WI38 (cell line): ENCODE data around the gene DCAF11.
"Not testable (repeated sequence)": the region's sequence is repeated elsewhere in the genome, so short reads cannot be mapped to it uniquely, and the experiment has no call there.

Experiments
- H3K4me3 ChIP-seq: 2 replicates; pipeline ENCODE4 v1.5.1; 2011; ENCODE audit warnings: low read depth, mild to moderate bottlenecking, control low read depth, low read length
- TF ChIP-seq, protein P1 (sequence below): IDR thresholded peaks from 2 replicates; pipeline ENCODE4 v1.5.1; 2012; ENCODE audit warnings: low read depth, mild to moderate bottlenecking, control low read depth, low read length

DCAF11 gene

DNA sequence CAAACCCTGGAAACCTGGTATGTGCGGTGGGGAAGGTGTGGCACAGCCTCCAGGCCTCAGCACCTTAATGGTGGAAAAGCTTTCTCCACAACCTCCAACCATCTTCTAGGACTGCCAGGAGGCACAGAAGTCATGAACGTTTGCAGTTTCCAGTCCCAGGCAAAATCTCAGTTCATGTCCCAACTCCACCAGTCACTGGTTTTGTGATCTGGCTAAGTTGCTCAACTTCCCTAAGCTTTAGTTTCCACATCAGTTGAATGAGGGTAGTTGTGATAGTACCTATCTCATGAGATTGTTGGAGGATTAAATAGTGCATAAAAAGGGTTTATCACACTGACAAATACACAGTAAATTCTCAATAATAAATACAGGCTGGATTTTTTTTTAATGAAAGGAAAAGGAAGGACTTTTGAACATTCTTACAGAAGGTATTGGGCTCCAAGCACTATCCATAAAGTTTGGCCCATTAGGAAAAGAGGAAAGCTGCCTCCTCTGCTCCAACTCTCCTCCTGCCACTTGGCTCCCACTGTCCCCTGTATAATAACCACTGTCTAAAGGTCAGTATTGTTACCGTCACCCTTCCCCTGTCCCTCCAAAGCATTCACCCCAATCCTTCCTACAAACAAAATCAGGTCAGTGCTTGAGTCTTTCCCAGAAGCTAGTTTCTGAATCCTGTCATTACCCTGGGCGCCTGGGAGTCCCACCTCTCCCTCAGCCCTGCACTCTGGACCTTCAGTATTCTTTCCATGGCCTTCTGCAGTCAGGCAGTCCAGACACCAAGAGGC lies 14.2 kb upstream of the DCAF11 start:
- TF ChIP-seq, protein P1, sequence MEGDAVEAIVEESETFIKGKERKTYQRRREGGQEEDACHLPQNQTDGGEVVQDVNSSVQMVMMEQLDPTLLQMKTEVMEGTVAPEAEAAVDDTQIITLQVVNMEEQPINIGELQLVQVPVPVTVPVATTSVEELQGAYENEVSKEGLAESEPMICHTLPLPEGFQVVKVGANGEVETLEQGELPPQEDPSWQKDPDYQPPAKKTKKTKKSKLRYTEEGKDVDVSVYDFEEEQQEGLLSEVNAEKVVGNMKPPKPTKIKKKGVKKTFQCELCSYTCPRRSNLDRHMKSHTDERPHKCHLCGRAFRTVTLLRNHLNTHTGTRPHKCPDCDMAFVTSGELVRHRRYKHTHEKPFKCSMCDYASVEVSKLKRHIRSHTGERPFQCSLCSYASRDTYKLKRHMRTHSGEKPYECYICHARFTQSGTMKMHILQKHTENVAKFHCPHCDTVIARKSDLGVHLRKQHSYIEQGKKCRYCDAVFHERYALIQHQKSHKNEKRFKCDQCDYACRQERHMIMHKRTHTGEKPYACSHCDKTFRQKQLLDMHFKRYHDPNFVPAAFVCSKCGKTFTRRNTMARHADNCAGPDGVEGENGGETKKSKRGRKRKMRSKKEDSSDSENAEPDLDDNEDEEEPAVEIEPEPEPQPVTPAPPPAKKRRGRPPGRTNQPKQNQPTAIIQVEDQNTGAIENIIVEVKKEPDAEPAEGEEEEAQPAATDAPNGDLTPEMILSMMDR, result no peak
- no peak overlapping the region for H3K4me3 ChIP-seq

DNA sequence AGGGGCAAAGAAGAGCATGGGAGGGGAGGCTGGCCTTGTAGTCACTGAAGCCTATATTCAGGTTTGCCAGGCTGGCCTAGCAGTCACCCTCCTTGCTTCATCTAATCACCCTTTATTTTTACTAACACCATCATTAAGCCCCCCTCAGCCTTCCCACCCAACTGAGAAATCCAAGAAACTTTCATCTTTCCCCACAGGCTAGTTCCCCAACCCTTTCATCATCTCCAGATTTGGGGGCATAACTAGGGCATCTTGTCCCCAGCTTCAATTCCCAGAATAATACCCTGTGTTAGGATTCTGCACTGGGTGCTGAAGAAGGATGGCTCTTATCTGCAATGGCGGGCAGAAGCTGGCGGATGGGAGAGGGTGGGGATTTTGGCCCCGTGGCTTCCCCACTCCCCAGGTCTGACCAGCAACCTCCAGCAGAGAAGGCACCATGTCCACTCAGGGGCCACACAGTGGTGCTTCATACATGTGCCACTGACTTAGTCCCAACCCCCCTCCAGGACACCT lies 13.5 kb upstream of the DCAF11 start:
- TF ChIP-seq, protein P1, result no peak
- H3K4me3 ChIP-seq, result no peak overlapping the region

DNA sequence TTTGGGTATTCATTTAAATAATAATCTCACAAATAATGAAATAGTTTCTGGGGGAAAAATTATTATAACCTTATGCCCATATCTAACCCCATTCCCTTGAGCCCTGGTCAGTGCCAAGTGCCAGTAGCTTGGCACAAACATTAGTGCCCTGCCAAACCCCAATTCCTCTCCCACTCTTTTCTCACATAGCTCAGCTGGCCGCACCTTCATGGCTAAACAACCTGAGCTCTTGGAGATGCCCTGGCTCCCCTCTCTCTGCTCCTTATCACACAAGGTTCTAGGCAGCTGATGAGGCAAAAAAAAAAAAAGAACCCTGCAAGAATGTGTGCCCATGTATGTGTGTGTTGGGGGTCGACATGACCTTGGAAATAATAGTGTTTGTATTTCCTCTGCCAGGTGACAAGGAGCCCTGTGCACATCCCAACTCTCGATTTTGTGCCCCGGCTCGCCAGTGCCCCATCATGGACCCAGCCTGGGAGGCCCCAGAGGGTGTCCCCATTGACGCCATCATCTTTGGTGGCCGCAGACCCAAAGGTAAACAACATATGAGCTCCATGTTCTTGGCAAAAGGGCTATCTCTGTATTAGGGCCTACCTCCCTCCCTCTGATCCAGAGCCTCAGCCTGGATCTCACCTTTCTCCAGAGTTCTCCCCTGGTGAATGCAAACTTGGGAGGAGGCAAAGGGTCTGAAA lies 12.1 kb upstream of the DCAF11 start:
- no peak overlapping the region for H3K4me3 ChIP-seq
- TF ChIP-seq, protein P1, result no peak

DNA sequence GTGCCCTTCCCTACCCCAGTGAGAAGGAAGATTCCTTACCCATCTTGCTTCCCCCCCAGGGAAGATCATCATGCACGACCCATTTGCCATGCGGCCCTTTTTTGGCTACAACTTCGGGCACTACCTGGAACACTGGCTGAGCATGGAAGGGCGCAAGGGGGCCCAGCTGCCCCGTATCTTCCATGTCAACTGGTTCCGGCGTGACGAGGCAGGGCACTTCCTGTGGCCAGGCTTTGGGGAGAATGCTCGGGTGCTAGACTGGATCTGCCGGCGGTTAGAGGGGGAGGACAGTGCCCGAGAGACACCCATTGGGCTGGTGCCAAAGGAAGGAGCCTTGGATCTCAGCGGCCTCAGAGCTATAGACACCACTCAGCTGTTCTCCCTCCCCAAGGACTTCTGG lies 11.1 kb upstream of the DCAF11 start:
- no peak overlapping the region for H3K4me3 ChIP-seq
- TF ChIP-seq, protein P1, result no peak

DNA sequence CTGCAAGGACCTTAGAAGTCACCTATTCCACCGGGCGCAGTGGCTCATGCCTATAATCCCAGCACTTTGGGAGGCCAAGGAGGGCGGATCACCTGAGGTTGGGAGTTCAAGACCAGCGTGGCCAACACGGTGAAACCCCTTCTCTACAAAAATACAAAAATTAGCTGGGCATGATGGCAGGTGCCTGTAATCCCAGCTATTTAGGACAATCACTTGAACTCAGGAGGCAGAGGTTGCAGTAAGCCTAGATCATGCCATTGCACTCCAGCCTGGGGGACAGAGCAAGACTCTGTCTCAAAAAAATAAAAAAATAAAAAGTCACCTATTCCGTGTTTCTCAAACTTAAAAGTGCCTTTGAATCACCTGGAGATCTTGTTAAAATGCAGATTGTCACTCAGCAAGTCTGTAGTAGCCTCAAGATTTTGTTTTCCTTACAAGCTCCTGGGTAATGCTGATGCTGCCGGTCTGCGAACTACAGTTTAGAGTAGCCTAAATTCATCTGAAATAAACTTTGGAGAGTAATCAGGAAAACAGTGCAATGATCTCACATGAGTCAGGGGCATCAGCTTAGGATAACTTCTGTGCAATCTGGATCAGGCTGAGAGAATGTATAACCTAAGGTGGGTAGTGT lies 8.9 kb upstream of the DCAF11 start:
- H3K4me3 ChIP-seq, result not testable (repeated sequence)

DNA sequence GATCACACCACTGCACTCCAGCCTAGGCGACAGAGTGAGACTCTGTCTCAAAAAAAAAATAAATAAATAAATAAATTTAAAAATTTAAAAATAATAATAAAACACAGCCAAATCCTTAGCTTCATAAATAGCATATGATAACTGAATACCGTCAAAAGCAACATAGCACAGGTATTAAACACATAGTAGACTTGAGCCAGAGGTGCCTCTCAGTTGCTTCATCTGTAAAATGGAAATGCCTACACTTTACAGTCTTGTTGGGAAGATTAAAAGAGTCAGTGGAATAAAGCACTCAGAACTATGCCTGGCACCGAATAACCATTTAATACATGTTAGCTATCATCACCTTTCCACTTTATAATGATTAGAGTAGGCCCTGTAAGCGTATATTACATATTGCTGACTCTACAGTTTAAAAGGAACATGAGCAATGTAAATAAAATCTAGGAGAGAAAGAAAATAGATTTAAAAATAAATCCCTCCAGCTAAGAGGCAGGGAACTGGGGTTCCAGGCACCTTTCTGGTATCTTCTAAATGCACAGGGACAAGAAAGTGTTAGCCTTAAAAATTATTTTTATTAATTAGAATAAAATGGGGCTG lies 7.8 kb upstream of the DCAF11 start:
- TF ChIP-seq, protein P1, result no peak
- H3K4me3 ChIP-seq, result no peak overlapping the region

DNA sequence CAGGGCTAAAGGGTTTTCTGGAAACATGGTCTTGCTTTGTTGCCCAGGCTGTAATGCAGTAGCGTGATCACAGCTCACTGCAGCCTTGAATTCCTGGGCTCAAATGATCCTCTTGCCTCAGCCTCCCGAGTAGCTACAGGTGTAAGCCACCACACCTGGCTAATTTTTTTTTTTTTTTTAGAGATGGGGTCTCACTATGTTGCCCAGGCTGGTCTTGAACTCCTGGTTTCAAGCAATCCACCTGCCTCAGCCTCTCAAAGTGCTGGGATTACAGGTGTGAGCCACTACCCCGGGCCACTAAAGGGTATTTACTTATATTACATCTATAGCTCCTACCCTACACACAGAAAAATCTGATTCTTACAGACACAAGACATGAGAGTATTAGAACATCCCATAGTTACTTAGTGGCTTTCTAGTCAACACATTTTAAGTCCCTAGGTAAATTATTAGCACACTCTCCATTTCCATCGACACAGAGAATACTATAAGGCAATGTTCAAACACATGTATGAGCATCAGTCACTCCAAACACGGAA lies 6.2 kb upstream of the DCAF11 start:
- H3K4me3 ChIP-seq, result no peak overlapping the region
- TF ChIP-seq, protein P1, result no peak
